Stimulated activated memory B cell treated with anti-CD40 and anti-IgM and Interleukin-4, amounts not matched to agents 10 μg/mL and 1 μg/mL and 100 μg/mL, for 72 hours (primary cell): Measurements from ENCODE around the gene PBX3.

Source experiments
- ATAC-seq: fragments of 150-1000 bp; cut with Tn5 transposase; 2 replicates; pipeline ENCODE4 v1.10.0; 2021
- H3K27ac Mint-ChIP-seq: one replicate; pipeline ENCODE4 v1.8.0; 2022; ENCODE audit warnings: mild to moderate bottlenecking, mixed read lengths
- H3K27me3 Mint-ChIP-seq: one replicate; pipeline ENCODE4 v1.8.0; 2022; ENCODE audit warnings: mixed read lengths
- H3K36me3 Mint-ChIP-seq: one replicate; pipeline ENCODE4 v1.8.0; 2022; ENCODE audit warnings: mixed read lengths
- H3K4me1 Mint-ChIP-seq: one replicate; pipeline ENCODE4 v1.8.0; 2022; ENCODE audit warnings: mixed read lengths
- H3K4me3 Mint-ChIP-seq: one replicate; pipeline ENCODE4 v1.8.0; 2022; ENCODE audit warnings: mild to moderate bottlenecking, moderate library complexity, mixed read lengths
- H3K9me3 Mint-ChIP-seq: one replicate; pipeline ENCODE4 v1.8.0; 2022; ENCODE audit warnings: mixed read lengths

The PBX3 gene

GRCh38 chr9:126002476-126003350, 255.5 kb downstream of the PBX3 start:
- Mint-ChIP-seq H3K36me3 (no peaks in the 10 kb centered on the region), H3K27me3 (peaks cover 27% of the 10 kb centered on the region), H3K4me1 (no peaks in the 10 kb centered on the region), H3K9me3 (peaks cover 10% of the 10 kb centered on the region), H3K27ac (no peak overlapping the region), H3K4me3 (no peak overlapping the region)
- no peak for ATAC-seq

- H3K27me3 Mint-ChIP-seq, result peaks cover 27% of the 10 kb centered on the region
- H3K4me3 Mint-ChIP-seq, result no peak overlapping the region
- H3K9me3 Mint-ChIP-seq, result peaks cover 27% of the 10 kb centered on the region
- H3K4me1 Mint-ChIP-seq, result no peaks in the 10 kb centered on the region
- H3K27ac Mint-ChIP-seq, result no peak overlapping the region
- no peak for ATAC-seq
- H3K36me3 Mint-ChIP-seq, result peaks cover 13% of the 10 kb centered on the region
Measured at GRCh38 chr9:126009047-126009446, 261.9 kb downstream of the PBX3 start.

- peaks cover 20% of the 10 kb centered on the region for H3K27me3 Mint-ChIP-seq
- H3K4me3 Mint-ChIP-seq, result no peak overlapping the region
- no peak for ATAC-seq
- H3K9me3 Mint-ChIP-seq, result no peaks in the 10 kb centered on the region
- H3K36me3 Mint-ChIP-seq, result no peaks in the 10 kb centered on the region
- no peak overlapping the region for H3K27ac Mint-ChIP-seq
- H3K4me1 Mint-ChIP-seq, result no peaks in the 10 kb centered on the region
Measured at GRCh38 chr9:126014726-126015125, 267.6 kb downstream of the PBX3 start.

DNA sequence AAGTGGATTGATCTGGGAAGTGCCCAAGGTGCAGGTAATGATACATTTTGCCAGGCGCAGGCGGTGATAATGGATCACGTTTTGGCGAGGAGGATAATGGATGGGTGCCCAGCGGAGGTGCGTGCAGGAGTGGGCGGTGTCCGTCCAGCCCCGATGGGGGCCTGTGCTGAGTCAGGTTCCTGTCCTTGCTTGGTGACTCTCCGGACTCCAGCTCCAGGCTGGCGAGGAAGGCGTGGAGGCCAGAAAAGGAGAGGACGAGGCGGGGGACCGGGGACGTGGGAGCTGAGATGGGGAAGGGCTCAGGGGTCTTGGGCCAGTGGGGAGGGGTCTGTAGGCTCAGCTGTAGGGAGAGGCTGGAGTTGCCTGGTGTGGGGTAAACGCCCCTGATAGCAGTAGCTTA, 268.3 kb downstream of the PBX3 start:
- no peak overlapping the region for H3K4me3 Mint-ChIP-seq
- peaks cover 20% of the 10 kb centered on the region for H3K27me3 Mint-ChIP-seq
- H3K9me3 Mint-ChIP-seq, result no peaks in the 10 kb centered on the region
- H3K4me1 Mint-ChIP-seq, result no peaks in the 10 kb centered on the region
- no peak overlapping the region for H3K27ac Mint-ChIP-seq
- H3K36me3 Mint-ChIP-seq, result no peaks in the 10 kb centered on the region
- ATAC-seq, result no peak

- H3K27me3 Mint-ChIP-seq, result peaks cover 31% of the 10 kb centered on the region
- no peak overlapping the region for H3K4me3 Mint-ChIP-seq
- H3K36me3 Mint-ChIP-seq, result no peaks in the 10 kb centered on the region
- ATAC-seq, result peak; percentile 48
- H3K4me1 Mint-ChIP-seq, result no peaks in the 10 kb centered on the region
- no peaks in the 10 kb centered on the region for H3K9me3 Mint-ChIP-seq
- no peak overlapping the region for H3K27ac Mint-ChIP-seq
Measured at GRCh38 chr9:126016579-126017290, 269.6 kb downstream of the PBX3 start.
